BJ (cell line): ENCODE results near the gene PDE4D. TPM values are rescaled to one million over a fixed set of nuclear protein-coding genes. Genes with fewer than 3 reads are reported as not detected.

Experiments used
- CTCF ChIA-PET: fragments of 350-600 bp; formaldehyde crosslinking; extraction: SDS; loops from one replicate; lab custom pipeline; 2021; ENCODE audit warnings: antibody characterized with exemption, inconsistent platforms; lab: Yijun Ruan, JAX
- POLR2A ChIA-PET: fragments of 300-600 bp; sonication (Branson Sonifier 250); formaldehyde crosslinking; extraction: SDS; loops from one replicate; lab custom pipeline; 2021; ENCODE audit warnings: antibody characterized with exemption; lab: Charles Lee
- DNase-seq: peaks from one replicate; pipeline ENCODE4 v3.0.0-alpha.2; 2011; ENCODE audit warnings: low read depth
- H3K27me3 ChIP-seq: 2 replicates; pipeline ENCODE4 v1.6.0; 2011; ENCODE audit warnings: low read length; ENCODE audit not compliant: control insufficient read depth, insufficient read depth
- H3K36me3 ChIP-seq: 2 replicates; pipeline ENCODE4 v1.5.1; 2011; ENCODE audit warnings: low read length; ENCODE audit not compliant: control insufficient read depth, insufficient read depth
- H3K4me3 ChIP-seq: 2 replicates; pipeline ENCODE4 v1.5.1; 2011; ENCODE audit warnings: low read depth, mild to moderate bottlenecking, control low read depth, low read length
- CTCF ChIP-seq: IDR thresholded peaks from 2 replicates; pipeline ENCODE4 v1.5.1; 2011; ENCODE audit warnings: low read depth, mild to moderate bottlenecking, control low read depth, inconsistent platforms, low read length, moderate library complexity; ENCODE audit not compliant: insufficient read depth
- polyA plus RNA-seq: library from polyadenylated mRNA; depleted of rRNA; stranded (reverse); fragments of >200 nt; gene quantifications from 2 replicates; pipeline ENCODE4 v1.2.3, GENCODE V29; 2011

Gene PDE4D
- polyA plus RNA-seq, 1 experiment = 2.8 TPM

- TF ChIP-seq CTCF = no peak
- ChIA-PET CTCF (interaction anchor here (0.6 kb wide), 1 partner anchor 9 kb away, joined by 3 read pairs; no protein-coding TSS in a partner anchor), POLR2A (no interaction called here)
Observed at GRCh38 chr5:58979090-58979489, 914.4 kb downstream of the PDE4D start.

GRCh38 chr5:58974601-58975000 is 918.9 kb downstream of the PDE4D start:
- no peaks in the 10 kb centered on the region for H3K27me3 ChIP-seq
- POLR2A ChIA-PET = no interaction called here
- CTCF ChIA-PET = no interaction called here

More at GRCh38 chr5:58979090-58979489, 914.4 kb downstream of the PDE4D start:
- Histone ChIP-seq H3K4me3 (no peak overlapping the region), H3K36me3 (0 out of 2 replicates have a peak, but pooled peaks cover 2% of the 10 kb centered on the region), H3K27me3 (no peaks in the 10 kb centered on the region)
- DNase-seq = no peak

GRCh38 chr5:58974083-58974482 is 919.4 kb downstream of the PDE4D start:
- TF ChIP-seq CTCF = no peak
- POLR2A ChIA-PET = no interaction called here
- peak; percentile 5 for DNase-seq
- H3K27me3 ChIP-seq = no peaks in the 10 kb centered on the region
- CTCF ChIA-PET = no interaction called here
- H3K4me3 ChIP-seq = no peak overlapping the region
- 0 out of 2 replicates have a peak, but pooled peaks cover 2% of the 10 kb centered on the region for H3K36me3 ChIP-seq

More at GRCh38 chr5:58974601-58975000, 918.9 kb downstream of the PDE4D start:
- H3K36me3 ChIP-seq = 0 out of 2 replicates have a peak, but pooled peaks cover 2% of the 10 kb centered on the region
- no peak overlapping the region for H3K4me3 ChIP-seq
- no peak for TF ChIP-seq CTCF
- no peak for DNase-seq

- POLR2A ChIA-PET = no interaction called here
- H3K4me3 ChIP-seq = no peak overlapping the region
- H3K36me3 ChIP-seq = no peaks in the 10 kb centered on the region
- TF ChIP-seq CTCF = no peak
- DNase-seq = no peak
- CTCF ChIA-PET = no interaction called here
- no peaks in the 10 kb centered on the region; the same call in 1 of the 2 replicates for H3K27me3 ChIP-seq
Observed at GRCh38 chr5:58972301-58972700, 921.2 kb downstream of the PDE4D start.

- H3K4me3 ChIP-seq = no peak overlapping the region
- no peak for DNase-seq
- no peaks in the 10 kb centered on the region; the same call in 1 of the 2 replicates for H3K27me3 ChIP-seq
- POLR2A ChIA-PET = no interaction called here
- TF ChIP-seq CTCF = no peak
- CTCF ChIA-PET = no interaction called here
- no peaks in the 10 kb centered on the region for H3K36me3 ChIP-seq
Observed at GRCh38 chr5:58970766-58971165, 922.8 kb downstream of the PDE4D start.
